22Rv1 (cell line): ENCODE measurements around the gene TMEM82.

ENCODE experiments used
- CTCF ChIP-seq: fragments of 450-650 bp; IDR thresholded peaks from 2 replicates; pipeline ENCODE4 v1.5.1; 2017; ENCODE audit warnings: mild to moderate bottlenecking
- ZFX ChIP-seq: fragments of 450-650 bp; IDR thresholded peaks from 2 replicates; pipeline ENCODE4 v1.6.1; 2017; ENCODE audit warnings: antibody characterized with exemption, borderline replicate concordance

- TF ChIP-seq CTCF (no peak), ZFX (no peak)
These were observed 37.1 kb upstream of the TMEM82 start for GRCh38 chr1:15705184-15705566.
